ENCODE data around the gene TRIM22. TPM values are rescaled to one million over a fixed set of nuclear protein-coding genes. Genes with fewer than 3 reads are reported as not detected.
"Not testable (repeated sequence)": the region's sequence is repeated elsewhere in the genome, so short reads cannot be mapped to it uniquely, and the experiment has no call there.

The TRIM22 gene
- total RNA-seq = 10 to 100 TPM; 59.7 to 90.3 (median 62.3) TPM

GRCh38 chr11:5689551-5689983 is at the start of gene TRIM22:
TSS of gene TRIM22 (plus strand) at chr11:5689790. CDS start at chr11:5696233, 6,443 bp downstream.
- no peaks in the 10 kb centered on the region for H3K36me3 ChIP-seq
- H3K4me1 ChIP-seq = no peaks in the 10 kb centered on the region
- intact Hi-C loops (cut with DNase I; ENCODE audit: low total_unique reads) = no loop called here
- TF ChIP-seq CTCF (IDR thresholded peaks at IDR 0.05) = no peak
- TF ChIP-seq POLR2A (IDR thresholded peaks at IDR 0.05) = no peak
- peak in 1 of 3 donors; percentile 22 for TF ChIP-seq POLR2AphosphoS5 (IDR thresholded peaks at IDR 0.05)
- peak within 1 kb of the TSS; percentile 88 to 91 for H3K27ac ChIP-seq
- no peaks in the 10 kb centered on the region for H3K9me3 ChIP-seq
- H3K27me3 ChIP-seq = no peaks in the 10 kb centered on the region
- peak in 1 of 2 donors; percentile 51 for DNase-seq (ENCODE audit: low spot score in 2 of 2)
- peak within 1 kb of the TSS; percentile 49 to 64 (median 50) for H3K4me3 ChIP-seq

- no peak for DNase-seq (ENCODE audit: low spot score in 2 of 2)
- intact Hi-C loops (cut with DNase I; ENCODE audit: low total_unique reads) = no loop called here
- no peak for TF ChIP-seq CTCF (IDR thresholded peaks at IDR 0.05)
- TF ChIP-seq POLR2AphosphoS5 (IDR thresholded peaks at IDR 0.05) = no peak
- TF ChIP-seq POLR2A (IDR thresholded peaks at IDR 0.05) = no peak
- no peaks in the 10 kb centered on the region for H3K9me3 ChIP-seq
- no peak overlapping the region for H3K4me3 ChIP-seq
- H3K4me1 ChIP-seq = no peaks in the 10 kb centered on the region
- H3K27ac ChIP-seq = no peak overlapping the region
- peaks cover 25% of the 10 kb centered on the region for H3K36me3 ChIP-seq
- H3K27me3 ChIP-seq = no peaks in the 10 kb centered on the region
These were observed 49.6 kb upstream of the TRIM22 start for GRCh38 chr11:5639953-5640352.

- no peak for DNase-seq (ENCODE audit: low spot score in 2 of 2)
- no peak overlapping the region for H3K27ac ChIP-seq
- H3K4me1 ChIP-seq = no peaks in the 10 kb centered on the region
- no peak overlapping the region for H3K4me3 ChIP-seq
- intact Hi-C loops (cut with DNase I; ENCODE audit: low total_unique reads) = no loop called here
- H3K9me3 ChIP-seq = no peaks in the 10 kb centered on the region
- H3K36me3 ChIP-seq = peaks cover 21% of the 10 kb centered on the region
- H3K27me3 ChIP-seq = no peaks in the 10 kb centered on the region
- no peak for TF ChIP-seq POLR2AphosphoS5 (IDR thresholded peaks at IDR 0.05)
- TF ChIP-seq POLR2A (IDR thresholded peaks at IDR 0.05) = no peak
- TF ChIP-seq CTCF (IDR thresholded peaks at IDR 0.05) = no peak
These were observed 46.0 kb upstream of the TRIM22 start for GRCh38 chr11:5643585-5643984.

GRCh38 chr11:5646139-5646538 is 43.5 kb upstream of the TRIM22 start:
- H3K9me3 ChIP-seq = no peaks in the 10 kb centered on the region
- intact Hi-C loops (cut with DNase I; ENCODE audit: low total_unique reads) = no loop called here
- DNase-seq (ENCODE audit: low spot score in 2 of 2) = no peak
- no peak for TF ChIP-seq POLR2A (IDR thresholded peaks at IDR 0.05)
- no peak for TF ChIP-seq POLR2AphosphoS5 (IDR thresholded peaks at IDR 0.05)
- H3K36me3 ChIP-seq = peaks cover 13% of the 10 kb centered on the region
- no peaks in the 10 kb centered on the region for H3K27me3 ChIP-seq
- no peak overlapping the region for H3K27ac ChIP-seq
- no peaks in the 10 kb centered on the region for H3K4me1 ChIP-seq
- H3K4me3 ChIP-seq = no peak overlapping the region

- Histone ChIP-seq H3K36me3 (no peaks in the 10 kb centered on the region), H3K9me3 (no peaks in the 10 kb centered on the region), H3K27me3 (no peaks in the 10 kb centered on the region), H3K4me1 (no peaks in the 10 kb centered on the region), H3K4me3 (no peak overlapping the region), H3K27ac (no peak overlapping the region)
- DNase-seq (ENCODE audit: low spot score in 2 of 2) = no peak
- intact Hi-C loops (cut with DNase I; ENCODE audit: low total_unique reads) = no loop called here
- no peak for TF ChIP-seq CTCF (IDR thresholded peaks at IDR 0.05)
- no peak for TF ChIP-seq POLR2A (IDR thresholded peaks at IDR 0.05)
- no peak for TF ChIP-seq POLR2AphosphoS5 (IDR thresholded peaks at IDR 0.05)
These were observed 34.1 kb upstream of the TRIM22 start for GRCh38 chr11:5655474-5655873.

GRCh38 chr11:5656956-5657355 is 32.6 kb upstream of the TRIM22 start:
- H3K27ac ChIP-seq; H3K4me1 ChIP-seq; intact Hi-C loops (cut with DNase I; ENCODE audit: low total_unique reads); H3K36me3 ChIP-seq; H3K4me3 ChIP-seq; H3K9me3 ChIP-seq; H3K27me3 ChIP-seq; DNase-seq (ENCODE audit: low spot score in 2 of 2): not testable (repeated sequence)
